Activated naive CD4-positive, alpha-beta T cell treated with anti-CD3 and anti-CD28 coated beads, Interleukin-2, amount 50 U/mL, for 72 hours (primary cell): ENCODE data around the gene OCA2. TPM values are rescaled to one million over a fixed set of nuclear protein-coding genes. Genes with fewer than 3 reads are reported as not detected.

Experiments used
- ATAC-seq, 2 donors: fragments of 150-1000 bp; cut with Tn5 transposase; 2 replicates each; pipeline ENCODE4 v1.10.0; 2021; ENCODE audit warnings: mild to moderate bottlenecking in 2 of 2, moderate library complexity in 2 of 2
- DNase-seq, 2 donors: peaks; one replicate each; pipeline ENCODE4 v3.0.0; 2021 to 2022; ENCODE audit warnings: low spot score in 2 of 2
- H3K27ac Mint-ChIP-seq, 2 donors: one replicate each; pipeline ENCODE4 v1.8.0; 2022; ENCODE audit warnings: mild to moderate bottlenecking in 2 of 2, mixed read lengths in 2 of 2
- H3K36me3 Mint-ChIP-seq, 2 donors: one replicate each; pipeline ENCODE4 v1.8.0; 2022; ENCODE audit warnings: mixed read lengths in 2 of 2
- H3K9me3 Mint-ChIP-seq, 2 donors: one replicate each; pipeline ENCODE4 v1.8.0; 2022; ENCODE audit warnings: mixed read lengths in 2 of 2
- total RNA-seq, 2 donors: library from RNA; stranded (reverse); gene quantifications; one replicate each; pipeline ENCODE4 v1.2.3, GENCODE V29; 2022

Gene OCA2
- total RNA-seq, 2 donors from 2014 or later: not detected

DNA sequence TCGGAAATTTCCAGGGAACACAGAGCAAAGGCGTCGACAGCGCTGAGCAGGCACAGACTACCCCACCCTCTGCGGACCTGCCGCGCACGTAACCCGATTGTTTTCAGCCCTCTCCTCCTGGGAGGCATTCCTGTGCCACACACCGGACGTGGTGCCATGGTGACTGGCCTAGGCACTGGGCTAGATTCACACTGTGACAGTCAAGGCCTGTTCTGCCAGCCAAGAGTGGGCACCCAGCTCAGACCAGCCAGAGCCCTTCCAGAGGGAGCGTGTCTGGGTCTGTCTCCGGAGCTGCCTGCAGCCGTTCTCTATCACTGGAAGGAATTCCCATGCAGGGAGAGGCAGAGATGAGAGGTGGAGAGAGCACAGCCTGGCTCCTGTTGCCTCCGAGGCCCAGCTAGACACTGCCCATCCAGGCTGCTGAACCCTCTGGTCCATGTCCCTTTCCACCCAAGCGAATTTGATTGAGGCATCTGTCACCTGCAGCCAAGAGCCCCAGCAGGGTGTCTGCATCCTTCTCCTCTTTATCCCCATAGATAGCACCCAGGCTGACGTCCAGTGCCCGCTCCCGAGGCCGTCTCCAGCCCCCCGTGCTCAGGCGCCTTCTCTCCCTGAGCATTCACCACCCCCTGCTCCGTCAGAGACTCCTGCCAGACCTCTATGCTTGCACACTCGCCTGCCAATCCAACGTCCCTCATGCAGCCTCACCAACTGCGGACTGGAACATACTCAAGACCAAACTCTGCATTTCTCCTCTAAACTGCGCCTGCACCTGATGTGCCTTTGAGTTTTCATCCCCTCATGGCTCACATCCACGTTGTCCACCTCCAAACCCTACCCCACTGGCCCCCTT is 267.5 kb downstream of the OCA2 start:
- Mint-ChIP-seq H3K9me3 (peaks cover 0 to 7% of the 10 kb centered on the region in 2 donors), H3K36me3 (peaks cover 0 to 4% of the 10 kb centered on the region in 2 donors), H3K27ac (no peak overlapping the region)
- no peak for DNase-seq
- ATAC-seq: no peak

DNA sequence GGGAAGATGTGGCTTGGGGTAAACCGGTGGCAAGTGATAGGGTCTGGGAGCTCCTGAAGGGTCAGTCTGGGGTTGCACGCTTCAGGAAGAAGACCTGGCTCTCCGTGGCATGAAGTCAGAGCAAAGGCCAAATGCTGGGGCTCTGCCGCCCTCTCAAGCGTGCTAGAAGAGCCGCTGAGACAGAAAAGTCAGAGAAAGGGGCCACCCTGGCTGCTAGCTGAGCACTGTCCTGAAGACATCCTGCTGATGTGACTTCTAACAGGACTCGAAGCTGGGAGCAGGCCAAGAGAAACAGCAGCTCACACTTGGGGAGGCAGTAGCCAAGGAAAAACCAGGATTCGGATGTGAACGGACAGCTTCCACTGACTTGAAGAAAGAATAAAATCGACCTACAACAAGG is 270.4 kb downstream of the OCA2 start:
- H3K27ac Mint-ChIP-seq: no peak overlapping the region
- DNase-seq: no peak
- no peaks in the 10 kb centered on the region for H3K36me3 Mint-ChIP-seq
- ATAC-seq: no peak
- H3K9me3 Mint-ChIP-seq: peaks cover 0 to 7% of the 10 kb centered on the region in 2 donors

DNA sequence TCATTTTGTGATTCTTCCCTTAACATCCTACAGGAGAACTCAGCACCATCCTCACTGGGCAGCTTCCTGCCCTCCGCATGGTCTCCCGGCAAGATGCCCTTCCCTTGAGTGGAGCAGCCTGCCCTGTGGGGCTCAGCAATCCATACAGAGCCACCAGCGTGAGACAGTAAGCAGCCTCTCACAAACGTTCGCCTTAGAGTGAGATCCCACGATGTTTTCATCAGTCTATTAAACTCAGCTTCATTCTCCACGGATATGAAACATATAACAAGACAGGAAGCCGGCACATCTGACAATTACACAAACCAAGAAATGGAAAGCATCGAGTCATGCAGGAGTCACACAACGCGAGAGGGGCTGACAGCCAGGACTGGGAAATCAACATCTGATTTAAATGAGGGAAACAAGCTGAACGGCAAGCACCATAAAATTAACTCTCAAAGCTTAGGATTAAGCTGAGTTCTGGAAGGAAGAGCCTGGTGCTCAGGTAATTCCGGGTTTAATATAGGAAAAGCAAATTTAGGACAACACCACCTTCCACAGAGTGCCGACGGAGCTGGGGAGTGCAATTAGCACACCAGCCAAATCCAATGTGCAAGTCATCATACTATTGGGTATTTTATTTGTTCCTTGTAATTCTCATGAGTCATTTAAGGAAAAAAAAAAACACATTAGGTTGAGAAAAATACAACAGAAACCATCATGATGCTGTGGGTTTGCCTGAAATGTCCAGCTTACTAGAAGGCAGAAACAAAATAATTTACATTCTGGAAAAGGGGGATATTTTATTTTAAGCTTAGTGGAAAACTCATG is 272.0 kb downstream of the OCA2 start:
- ATAC-seq: no peak
- DNase-seq: no peak
- peaks cover 0 to 7% of the 10 kb centered on the region in 2 donors for H3K9me3 Mint-ChIP-seq
- no peaks in the 10 kb centered on the region for H3K36me3 Mint-ChIP-seq
- H3K27ac Mint-ChIP-seq: no peak overlapping the region

DNA sequence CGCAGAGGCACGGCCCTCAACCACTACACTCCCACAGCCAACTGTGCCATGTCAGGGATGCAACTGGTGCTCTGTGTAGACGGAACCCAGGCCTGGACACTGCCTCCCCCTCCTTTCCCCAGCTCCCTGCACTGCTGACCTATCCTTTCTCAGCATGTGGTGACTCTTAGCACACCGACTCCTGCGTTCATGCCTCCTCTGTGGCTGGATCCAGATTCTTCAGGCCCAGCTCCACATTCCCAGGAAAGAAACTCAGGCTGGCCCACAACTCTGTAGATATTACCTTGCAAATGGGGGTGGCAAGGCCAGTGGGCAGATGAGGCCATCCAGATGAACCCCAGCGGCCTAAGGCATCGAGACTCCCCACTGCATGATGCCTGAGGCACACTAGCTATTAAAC is 272.7 kb downstream of the OCA2 start:
- Mint-ChIP-seq H3K36me3 (no peaks in the 10 kb centered on the region), H3K9me3 (peaks cover 0 to 7% of the 10 kb centered on the region in 2 donors), H3K27ac (no peak overlapping the region)
- DNase-seq (no peak), ATAC-seq (no peak)

DNA sequence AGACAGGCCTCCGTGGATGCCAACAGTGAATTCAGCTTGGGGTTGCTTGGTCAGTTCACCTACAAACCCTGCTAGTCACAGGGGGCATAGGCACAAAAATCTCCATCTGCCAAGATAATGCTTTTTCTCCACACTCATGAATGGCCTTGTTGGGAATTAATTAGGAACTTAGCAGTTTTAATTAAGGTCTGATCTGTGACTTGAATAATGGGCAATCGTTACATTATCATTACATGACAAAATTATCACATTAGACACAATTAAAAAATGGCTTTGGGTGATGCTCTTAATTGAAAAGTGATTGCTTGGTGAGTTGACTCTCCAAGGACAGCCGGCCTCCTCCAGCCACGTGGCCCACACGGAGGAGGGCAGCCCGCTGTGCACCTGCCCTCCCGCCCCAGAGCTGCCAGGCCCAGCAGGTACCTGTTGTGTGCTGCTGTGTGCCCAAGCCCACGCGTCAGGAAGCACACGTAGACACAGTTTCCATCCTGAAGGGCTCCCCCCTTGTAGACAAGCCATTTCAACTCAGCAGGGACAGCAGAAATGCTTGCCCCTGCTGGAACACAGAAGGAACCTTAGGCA is 274.2 kb downstream of the OCA2 start:
- ATAC-seq (no peak), DNase-seq (no peak)
- peaks cover 0 to 7% of the 10 kb centered on the region in 2 donors for H3K9me3 Mint-ChIP-seq
- H3K27ac Mint-ChIP-seq: no peak overlapping the region
- H3K36me3 Mint-ChIP-seq: no peaks in the 10 kb centered on the region

DNA sequence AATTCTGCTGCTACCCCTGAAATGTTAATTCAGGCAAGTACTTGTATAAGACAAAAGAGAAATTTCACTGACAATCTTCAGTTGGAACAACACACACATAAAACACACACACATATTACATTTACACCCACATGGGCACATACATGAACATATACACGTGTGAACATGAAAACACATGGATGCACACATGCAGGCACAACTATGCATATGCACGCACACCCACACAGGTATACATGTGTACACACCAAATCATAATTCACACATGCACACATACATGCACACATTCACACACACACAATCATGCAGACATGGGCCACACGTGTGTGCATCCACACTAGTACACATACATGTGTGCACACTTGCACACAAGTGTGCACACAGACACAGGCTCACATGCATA is 277.8 kb downstream of the OCA2 start:
- DNase-seq (no peak), ATAC-seq (no peak)
- H3K27ac Mint-ChIP-seq: no peak overlapping the region
- peaks cover 0 to 5% of the 10 kb centered on the region in 2 donors for H3K36me3 Mint-ChIP-seq
- peaks cover 0 to 15% of the 10 kb centered on the region in 2 donors for H3K9me3 Mint-ChIP-seq

DNA sequence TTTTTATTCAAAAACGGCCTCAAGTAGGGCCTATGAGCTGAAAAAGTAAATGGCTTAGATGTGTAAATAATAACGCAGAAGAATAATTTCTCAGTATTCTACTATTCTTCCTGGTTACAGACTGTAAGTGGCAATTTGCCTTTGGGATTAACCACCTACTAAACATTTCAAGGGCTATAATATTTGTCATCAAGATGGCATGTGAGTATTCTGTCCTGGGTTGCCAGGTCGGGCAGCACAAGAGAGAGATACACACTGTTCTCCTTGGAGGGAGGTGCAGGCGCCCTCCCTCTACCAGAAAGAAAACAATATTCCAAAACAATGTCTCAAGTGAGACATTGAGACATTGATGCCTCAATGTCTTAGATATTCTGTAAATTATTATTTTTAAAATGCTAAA is 278.4 kb downstream of the OCA2 start:
- ATAC-seq (no peak), DNase-seq (no peak)
- Mint-ChIP-seq H3K9me3 (peaks cover 0 to 15% of the 10 kb centered on the region in 2 donors), H3K27ac (no peak overlapping the region), H3K36me3 (peaks cover 0 to 5% of the 10 kb centered on the region in 2 donors)

DNA sequence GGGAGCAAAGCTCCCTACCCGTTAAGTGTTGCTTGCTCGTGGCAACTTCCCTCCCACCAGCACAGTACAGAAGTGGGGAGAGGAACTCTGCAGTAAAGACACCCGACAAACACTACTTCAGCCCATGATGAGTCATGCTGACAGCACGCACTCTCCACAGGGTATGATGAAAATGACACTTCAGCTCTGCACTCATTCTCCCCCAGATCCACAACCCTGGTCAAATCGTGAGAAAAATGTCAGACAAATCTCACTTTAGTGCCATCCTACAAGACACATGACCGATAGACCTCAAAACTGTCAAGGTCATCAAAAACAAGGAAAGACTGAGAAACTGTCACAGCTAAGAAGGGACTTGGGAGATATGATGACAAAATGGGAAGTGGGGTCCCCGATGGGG is 278.9 kb downstream of the OCA2 start:
- Mint-ChIP-seq H3K36me3 (peaks cover 0 to 5% of the 10 kb centered on the region in 2 donors), H3K9me3 (peaks cover 0 to 15% of the 10 kb centered on the region in 2 donors), H3K27ac (no peak overlapping the region)
- ATAC-seq (no peak), DNase-seq (no peak)

DNA sequence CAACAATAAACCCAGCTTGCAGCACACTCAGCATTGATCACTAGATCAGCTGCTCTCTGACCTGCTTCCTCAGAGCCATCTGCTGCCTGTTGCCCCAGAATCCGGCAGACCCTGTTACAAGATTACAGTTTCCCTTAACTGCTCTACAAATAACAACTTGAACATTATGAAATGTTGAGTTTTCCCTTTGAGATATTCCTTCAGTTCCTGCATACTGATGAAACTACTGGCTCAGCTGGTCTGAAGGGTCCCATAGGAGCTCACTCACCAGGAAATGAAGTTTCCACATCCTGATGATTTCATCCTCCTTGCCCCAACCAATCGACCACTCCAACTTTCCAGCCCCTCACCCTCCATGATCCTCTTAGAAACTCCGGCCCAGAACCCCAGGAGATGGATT is 281.9 kb downstream of the OCA2 start:
- ATAC-seq: no peak
- Mint-ChIP-seq H3K27ac (no peak overlapping the region), H3K9me3 (peaks cover 0 to 15% of the 10 kb centered on the region in 2 donors), H3K36me3 (peaks cover 0 to 5% of the 10 kb centered on the region in 2 donors)
- DNase-seq: no peak

DNA sequence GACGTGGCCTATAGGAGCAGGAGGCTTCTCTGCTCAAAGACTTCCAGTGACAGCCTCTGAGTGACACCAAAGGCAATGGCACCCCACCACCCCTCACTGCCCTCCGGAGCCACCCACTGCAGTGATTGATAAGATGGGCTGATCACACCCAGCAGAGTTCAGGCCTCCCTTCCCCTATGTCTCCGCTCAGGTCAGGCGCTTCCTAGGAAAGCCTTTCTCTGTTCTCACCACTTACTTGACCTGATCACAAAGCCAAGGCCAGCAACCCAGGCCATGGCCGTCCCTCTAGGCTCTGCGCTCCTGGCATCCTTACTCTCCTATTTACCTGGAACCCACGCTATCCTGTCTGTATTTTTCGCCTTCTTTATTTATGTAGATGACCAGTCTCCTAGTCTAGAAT is 282.3 kb downstream of the OCA2 start:
- Mint-ChIP-seq H3K27ac (no peak overlapping the region), H3K36me3 (peaks cover 0 to 5% of the 10 kb centered on the region in 2 donors), H3K9me3 (peaks cover 0 to 15% of the 10 kb centered on the region in 2 donors)
- no peak for ATAC-seq
- DNase-seq: no peak

DNA sequence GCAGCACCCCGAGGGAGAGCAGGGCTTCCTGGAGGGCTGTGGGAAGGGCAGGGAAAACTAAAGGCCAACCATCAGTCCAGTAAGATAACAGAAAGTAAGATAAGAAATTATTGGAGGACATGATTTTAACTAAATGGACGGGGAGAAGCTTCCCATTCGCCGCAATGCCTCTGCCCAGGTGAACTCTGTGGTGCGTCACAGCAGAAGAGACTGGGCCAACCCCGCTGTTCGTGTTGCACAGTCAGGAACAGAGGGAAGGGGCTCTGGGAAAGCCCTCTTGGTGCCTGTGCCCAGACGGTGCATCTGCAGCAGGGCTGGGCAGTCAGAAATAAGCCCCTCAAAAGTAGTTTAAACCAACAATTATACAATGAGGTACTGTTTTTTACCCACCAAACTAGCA is 284.1 kb downstream of the OCA2 start:
- no peak for ATAC-seq
- Mint-ChIP-seq H3K27ac (no peak overlapping the region), H3K36me3 (peaks cover 0 to 5% of the 10 kb centered on the region in 2 donors), H3K9me3 (peaks cover 0 to 15% of the 10 kb centered on the region in 2 donors)
- no peak for DNase-seq

DNA sequence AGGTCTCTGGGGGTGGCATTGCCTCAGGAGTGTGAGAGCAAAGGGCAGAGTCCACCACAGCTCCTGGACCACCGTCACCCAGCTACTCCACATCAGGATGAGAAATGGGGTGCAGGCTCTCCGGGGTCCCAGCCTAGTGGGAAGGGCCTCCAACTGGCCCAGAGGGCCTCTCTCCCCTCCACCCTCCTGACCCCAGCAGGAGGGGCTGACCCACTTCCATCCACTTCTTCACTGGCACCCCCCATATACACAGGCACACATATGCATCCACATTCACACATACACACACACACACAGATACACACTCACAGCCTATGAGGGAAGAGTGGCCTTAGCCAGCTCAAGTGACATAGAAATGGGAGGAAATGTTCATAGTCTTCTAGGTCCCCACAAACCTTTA is 286.0 kb downstream of the OCA2 start:
- ATAC-seq: no peak
- H3K36me3 Mint-ChIP-seq: peaks cover 0 to 5% of the 10 kb centered on the region in 2 donors
- no peak for DNase-seq
- H3K27ac Mint-ChIP-seq: no peak overlapping the region
- H3K9me3 Mint-ChIP-seq: peaks cover 9 to 11% of the 10 kb centered on the region in 2 donors

DNA sequence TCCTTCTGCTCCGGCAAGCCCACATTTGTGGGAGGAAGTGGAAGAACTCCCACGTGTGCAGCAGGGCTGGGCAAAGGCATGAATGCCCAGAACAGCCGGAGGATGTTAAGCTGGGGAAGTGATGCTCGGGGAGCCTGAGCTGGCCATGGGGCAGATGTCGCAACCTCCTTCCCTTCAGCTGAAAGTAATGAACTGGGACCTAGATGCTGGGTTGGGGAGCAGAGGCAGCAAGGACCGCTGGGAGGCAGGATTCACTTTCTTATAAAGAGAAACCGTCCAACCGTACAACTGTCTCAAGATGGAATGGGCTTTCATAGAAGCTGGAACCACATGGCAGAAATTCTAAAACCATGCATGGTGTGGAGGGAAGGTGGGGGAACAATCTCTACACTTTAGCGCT is 290.9 kb downstream of the OCA2 start:
- no peak for ATAC-seq
- H3K9me3 Mint-ChIP-seq: peaks cover 5 to 15% of the 10 kb centered on the region in 2 donors
- no peak overlapping the region for H3K27ac Mint-ChIP-seq
- peaks cover 0 to 4% of the 10 kb centered on the region in 2 donors for H3K36me3 Mint-ChIP-seq
- no peak for DNase-seq

DNA sequence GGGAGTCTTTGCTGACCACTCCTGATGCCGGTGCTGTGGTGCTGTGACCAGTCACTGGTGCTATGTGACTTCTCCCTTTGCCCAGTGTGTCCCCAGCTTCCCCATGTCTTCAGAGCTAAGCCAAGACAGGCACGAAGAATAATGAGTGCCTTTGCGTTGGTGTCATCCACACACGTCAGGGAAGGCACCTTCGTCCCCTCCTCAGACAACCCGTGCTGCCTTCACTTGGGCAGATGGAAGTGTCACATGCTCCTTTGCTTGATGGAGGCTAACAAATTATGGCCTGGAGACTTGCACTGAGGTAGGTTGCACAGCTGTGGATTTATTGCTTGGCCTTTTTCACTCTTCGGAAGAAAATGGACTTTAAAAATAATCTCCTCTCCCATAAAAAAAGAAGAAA is 291.8 kb downstream of the OCA2 start:
- Mint-ChIP-seq H3K27ac (no peak overlapping the region), H3K9me3 (peaks cover 5 to 15% of the 10 kb centered on the region in 2 donors), H3K36me3 (peaks cover 0 to 4% of the 10 kb centered on the region in 2 donors)
- DNase-seq (no peak), ATAC-seq (no peak)

DNA sequence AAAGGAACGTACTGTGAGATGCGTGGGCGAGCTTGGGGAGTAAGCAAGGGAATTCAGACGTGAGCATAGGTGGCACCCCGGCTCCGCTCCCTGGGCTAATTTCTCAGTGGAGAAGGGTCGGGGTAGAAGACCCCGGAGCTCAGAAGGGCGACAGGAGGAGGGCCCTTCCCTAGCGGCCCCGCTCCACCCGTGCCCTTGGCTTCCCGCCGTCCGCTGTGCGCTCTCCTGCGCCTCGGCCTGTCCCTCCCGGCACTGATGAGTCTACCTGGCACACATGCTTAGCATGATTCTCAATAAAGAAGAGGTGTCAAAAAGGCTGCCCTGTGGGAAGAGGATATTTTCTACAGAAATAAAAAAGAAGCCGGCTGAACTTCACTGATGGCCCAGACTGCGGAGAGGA is 292.7 kb downstream of the OCA2 start:
- no peak for ATAC-seq
- no peak overlapping the region for H3K27ac Mint-ChIP-seq
- no peak for DNase-seq
- H3K9me3 Mint-ChIP-seq: peaks cover 5 to 15% of the 10 kb centered on the region in 2 donors
- peaks cover 0 to 4% of the 10 kb centered on the region in 2 donors for H3K36me3 Mint-ChIP-seq

DNA sequence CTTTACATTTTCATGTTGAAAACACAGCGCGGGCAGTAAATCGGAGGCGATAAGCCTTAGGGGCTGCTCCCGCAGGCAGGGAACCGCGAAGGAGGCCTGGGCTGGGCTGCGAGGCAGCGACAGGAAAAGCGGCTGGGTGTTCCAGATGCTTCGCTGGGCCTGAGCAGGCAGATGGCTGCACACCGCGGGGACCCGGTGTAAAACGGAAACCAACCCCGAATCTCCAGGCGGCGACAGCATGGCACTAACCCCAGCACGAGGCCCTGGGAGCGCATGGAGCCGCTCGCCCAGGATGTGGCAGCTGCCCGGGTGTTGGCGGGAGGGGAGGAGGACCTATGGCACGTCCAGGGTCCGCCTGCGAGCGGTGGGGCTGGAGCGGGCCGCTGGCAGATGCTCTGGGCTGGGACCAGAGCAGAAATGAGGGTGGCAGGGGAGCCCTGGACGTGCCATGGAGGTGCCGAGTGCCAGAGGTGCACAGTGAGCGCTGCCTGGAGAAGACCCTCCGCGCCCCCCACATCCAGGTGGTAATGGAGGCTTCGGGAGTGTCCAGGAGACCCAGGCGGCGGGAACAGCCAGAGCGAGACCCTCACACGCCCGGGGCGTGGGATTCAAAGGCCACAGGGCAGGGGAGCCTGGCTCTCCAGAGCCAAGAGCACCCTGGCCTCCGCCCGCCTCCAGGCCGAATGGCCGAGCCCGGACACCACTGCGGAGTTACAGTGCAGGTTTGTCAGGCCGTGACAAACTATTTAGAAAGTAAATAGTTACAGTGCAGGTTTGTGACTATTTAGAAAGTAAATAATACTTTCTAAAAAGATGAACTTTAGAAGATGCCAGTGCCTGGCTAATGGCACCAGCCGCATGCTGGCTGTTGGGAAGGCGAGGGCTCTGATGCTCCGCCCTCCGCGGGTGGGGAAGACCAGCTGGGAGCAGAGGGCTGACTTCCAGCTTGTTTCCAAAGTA is 293.6 kb downstream of the OCA2 start:
- DNase-seq (no peak), ATAC-seq (no peak)
- Mint-ChIP-seq H3K27ac (no peak overlapping the region), H3K9me3 (peaks cover 5 to 15% of the 10 kb centered on the region in 2 donors), H3K36me3 (peaks cover 0 to 4% of the 10 kb centered on the region in 2 donors)
